ENCODE data around the gene RBM5.

Gene RBM5

DNA sequence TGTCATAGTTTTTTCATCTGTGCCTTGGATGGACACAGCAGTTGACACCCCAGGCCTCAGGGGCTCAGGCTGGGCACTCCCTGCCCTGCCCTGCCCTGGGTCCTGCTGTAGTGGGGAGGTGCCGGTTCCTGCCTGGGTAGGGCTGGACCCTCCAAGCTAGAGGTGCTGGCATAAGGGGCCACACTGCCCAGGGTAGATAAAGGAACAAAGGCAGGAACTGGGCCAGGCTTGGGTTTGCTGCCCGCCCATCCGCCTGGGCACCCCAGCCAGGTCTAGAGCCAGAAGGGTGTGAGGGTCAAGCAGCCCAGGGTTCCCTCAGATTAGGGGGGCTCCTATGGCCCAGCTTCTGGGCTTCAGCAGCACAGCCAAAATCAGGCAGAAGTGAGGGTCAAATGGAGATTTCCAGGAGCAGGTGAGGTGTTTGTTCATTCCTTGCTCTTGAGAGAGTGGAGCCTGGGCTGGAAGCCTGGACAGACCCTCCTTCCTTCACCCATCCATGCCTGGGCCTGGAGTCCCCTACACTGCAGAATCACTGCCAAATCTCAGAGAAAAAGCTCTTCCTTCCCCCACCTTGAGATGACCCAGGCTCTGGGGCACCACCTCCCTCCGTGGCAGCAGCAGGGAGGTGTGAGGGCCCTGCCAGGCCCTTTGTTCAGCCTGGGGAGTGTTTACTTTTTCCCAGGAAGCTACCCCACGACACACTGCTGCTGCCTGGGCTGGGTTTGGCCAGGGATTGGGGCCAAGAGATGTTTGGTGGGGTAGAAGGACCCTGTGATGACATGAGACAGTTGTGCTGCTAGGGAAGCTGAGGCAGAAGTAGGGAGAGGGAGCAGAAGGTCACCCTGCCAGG lies 73.5 kb downstream of the RBM5 start:
- DNase-seq: no peak

DNA sequence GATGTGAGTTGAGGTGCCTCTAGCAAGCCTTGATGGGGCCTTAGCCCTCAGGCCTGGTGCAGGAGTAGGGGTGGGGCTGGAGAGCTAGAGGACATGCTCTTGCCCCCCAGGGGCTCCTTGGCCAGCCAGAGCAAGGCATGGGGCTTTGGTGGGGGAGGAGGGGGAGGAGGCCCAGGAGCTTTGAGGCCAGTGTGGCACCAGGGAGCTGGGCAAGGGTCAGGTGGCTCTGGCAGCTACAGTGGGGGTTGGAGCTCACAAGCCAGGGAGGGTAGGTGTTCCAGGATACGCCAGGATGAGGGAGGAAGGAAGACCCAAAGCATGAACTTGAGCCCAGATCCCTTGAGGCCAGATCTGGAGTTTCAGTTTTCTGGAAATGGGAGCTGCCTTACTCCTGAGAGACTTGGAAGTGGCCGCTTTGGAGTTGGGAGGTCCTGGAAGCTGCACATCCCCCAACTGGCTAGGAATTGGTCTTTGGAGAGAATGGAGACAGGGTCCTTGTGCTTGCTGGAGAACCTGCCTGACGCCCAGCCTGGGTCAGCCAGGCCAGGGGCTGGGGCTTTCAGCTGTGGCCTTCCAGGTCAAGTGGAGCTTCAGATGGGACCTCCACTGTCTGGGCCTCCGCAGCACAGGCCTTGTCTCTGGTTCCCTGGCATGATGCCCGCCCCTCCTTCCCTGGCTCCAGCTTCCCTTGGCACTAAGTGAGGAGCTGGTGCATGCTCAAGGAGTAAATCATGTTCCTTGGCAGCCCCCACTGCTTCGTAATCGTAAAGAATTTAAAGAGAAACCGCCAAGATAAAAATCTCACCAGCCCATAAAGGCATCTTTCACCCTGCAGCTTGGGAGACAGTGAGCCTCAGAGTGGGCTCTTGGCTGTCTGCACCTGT lies 75.1 kb downstream of the RBM5 start:
- DNase-seq: no peak

DNA sequence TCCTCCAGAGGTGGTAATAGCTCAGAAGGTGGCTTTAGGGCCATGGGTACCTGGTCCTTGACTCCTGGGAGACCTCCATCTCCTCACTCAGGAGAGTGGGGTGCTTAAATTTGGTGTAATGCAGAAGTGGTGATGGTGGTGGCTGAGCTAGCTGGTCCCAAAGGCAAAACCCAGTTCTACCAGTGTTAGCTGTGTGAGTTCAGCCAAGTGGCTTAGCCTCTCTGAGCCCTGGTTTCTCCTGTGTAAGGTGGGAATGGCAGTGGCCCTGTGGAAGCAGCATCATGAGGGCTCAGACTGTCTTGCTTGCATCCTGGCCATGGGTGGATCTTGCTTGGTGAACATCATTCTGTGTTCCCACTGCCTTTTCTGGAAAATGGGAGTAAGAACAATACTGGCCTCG lies 75.8 kb downstream of the RBM5 start:
- no peak for DNase-seq

DNA sequence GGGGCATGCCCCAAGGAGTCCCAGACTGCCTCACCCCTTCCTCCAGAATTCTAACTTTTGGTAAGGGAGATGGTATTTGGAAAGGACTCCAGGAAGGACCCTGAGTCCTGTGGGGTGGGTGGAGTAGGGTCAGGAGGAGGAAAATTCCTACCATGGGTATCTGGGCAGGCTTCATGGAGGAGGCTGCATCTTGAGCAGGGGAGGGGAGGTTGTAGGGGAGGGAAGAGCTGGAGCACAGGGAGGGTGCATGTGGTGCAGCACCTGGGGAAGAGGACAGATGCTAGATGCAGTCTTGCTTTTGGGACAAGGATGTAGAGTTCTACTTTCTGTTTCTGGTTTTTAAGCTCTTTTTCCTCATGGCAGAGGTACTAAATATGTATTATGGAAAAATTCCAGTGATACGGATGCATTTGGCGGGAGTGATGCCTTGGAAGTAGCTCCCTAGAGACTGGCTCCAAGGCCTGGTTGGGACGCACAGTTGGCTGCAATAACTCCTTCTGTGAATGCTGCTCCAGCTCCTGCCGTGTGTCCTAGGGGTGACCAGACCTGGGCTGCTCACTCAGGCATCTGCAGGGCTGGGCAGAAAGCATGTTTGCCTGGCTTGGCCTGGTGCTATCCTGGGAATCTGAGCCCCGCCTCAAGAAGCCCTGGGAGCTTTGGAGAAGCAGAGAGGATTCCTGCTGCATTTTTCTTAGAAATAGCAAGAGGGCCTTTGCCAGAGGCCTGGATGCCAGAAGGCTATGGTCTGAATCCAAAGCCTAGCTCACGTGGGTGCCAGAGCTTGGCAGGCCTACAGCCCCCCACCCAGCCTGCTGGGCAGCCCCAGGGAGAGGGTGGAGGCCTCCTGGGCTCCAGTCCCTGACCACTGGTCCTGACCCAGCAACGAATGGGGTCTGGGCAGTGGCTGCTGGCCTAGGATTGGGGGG lies 76.5 kb downstream of the RBM5 start:
- DNase-seq: no peak

DNA sequence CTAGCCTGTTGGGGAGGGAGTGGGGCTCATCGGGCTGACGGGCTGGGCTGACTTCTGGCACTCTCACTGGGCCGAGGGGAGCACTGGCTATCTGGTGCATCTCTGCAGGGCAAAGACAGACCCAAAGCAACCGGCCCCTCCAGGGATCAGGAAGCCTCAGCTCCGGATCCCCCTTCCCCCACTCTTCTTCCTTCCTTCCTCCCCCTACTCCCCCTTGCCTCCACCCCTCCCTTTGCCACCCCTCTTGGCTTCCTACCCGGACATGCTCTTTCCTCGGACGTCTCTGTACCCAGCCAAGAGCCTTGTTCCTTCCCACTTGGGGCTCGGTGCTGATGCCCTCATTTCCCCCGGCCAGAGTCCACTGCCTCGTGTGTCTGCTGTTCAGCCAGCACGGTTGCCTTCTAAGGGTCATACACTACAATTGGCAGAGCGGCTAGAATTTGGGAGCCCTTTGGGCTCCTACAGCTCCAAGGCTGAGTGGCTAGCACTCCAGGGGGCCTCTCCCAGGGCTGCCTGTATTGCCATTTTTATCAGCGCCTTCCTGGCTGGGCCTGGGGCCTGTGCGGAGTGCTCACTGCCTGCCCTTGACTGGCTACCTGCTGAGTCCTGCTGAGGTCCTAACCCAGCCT lies 77.3 kb downstream of the RBM5 start:
- no peak for DNase-seq

DNA sequence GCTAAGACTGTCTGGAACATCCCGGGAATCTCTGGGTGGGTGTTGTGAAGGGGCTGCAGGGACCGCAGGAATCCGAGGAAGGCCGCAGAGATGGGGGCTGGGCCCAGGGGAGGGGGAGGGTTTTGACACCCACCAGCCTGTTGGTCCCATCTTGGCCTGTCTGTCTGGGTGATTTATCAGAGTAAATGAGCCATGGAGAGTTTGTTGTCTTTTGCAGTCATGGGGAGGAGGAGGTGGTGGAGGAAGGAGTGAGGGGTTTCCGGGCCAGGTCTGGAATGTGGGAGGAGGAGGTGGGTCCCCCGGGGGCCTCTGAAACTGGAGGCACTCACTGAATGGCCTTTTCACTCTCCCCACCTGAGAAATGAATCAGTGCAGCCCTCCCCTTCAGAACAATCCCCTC lies 77.9 kb downstream of the RBM5 start:
- DNase-seq: no peak

DNA sequence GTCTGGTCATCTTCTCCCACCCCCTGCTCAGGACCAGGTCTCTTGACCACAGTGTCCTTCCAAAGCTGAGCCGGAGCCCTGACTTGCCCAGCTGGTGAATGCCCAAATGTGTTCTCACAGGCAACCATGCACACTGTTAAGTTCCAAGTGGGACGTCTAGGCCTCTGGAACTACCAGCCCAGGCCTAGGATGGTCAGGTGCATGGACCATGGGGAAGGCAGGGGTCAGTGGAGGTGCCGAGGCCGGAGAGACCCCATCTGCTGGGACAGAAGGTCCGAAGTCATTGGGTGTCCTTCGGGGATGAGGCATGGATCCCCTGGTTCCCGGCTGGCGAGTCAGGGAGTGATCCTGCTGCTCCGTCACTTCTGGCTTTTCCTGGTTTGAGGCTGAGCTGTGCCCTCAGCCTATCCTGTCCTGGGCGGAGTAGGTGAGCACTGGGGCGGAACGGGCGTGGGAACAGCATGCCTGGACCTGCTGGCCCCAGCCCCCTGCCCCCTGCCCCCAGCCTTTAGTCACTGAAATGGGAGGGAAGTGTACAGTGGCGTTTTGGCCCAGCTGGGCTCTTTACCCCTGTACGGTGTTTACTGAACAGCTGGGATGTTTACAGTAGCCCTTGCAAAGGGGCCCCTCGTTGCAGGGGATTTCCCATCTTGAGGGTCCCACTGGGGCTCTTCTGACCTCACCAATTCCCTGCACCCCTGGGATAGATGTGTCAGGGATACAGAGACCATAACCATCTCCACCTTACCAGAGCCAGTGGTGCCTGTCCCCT lies 78.5 kb downstream of the RBM5 start:
- DNase-seq: no peak

DNA sequence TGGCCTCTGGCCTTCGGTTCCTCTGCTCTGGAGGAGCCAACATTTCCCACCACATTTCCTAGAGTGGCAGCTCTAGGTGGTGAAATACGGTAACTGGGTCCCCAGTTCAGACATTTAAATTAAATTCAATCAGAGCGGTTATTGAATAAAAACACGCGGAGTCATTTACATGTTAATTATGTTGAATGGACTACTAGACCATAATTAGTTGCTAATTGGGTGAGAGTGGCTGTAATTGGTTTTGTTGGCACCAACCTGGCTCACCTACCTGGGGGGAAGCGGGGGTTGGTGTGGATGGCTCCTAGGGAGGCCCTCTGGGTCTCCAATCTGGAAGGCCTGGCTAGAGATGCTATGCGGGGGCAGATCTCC lies 79.1 kb downstream of the RBM5 start:
- no peak for DNase-seq

DNA sequence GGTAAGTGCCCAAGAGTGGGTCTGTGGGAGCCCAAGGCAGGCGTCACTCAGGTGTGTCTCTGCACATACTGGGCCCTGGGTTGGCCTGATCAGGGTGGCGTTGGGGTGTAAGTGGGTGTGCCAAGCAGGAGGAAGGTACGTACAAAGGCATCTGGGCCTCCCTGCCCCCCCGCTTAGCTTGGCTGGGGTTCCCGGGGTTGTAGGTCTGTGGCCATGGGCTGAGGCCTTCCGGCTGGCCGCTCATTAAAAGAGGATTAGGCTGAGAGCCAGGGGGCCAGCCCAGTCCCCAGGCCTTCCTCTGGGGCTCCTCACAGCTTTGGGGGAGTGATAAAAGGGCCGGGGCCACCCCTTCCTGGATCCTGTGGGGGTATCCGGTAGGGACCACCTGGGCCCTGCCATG lies 79.7 kb downstream of the RBM5 start:
- DNase-seq: no peak
